AG08396 (cell line): ENCODE results near the gene PARD3B.
"Not testable (repeated sequence)": the region's sequence is repeated elsewhere in the genome, so short reads cannot be mapped to it uniquely, and the experiment has no call there.

Experiments
- DNase-seq: peaks from one replicate; pipeline ENCODE4 v3.0.0; 2012; ENCODE audit warnings: low spot score, mixed read lengths

The PARD3B gene

GRCh38 chr2:205471776-205472175 lies 926.5 kb downstream of the PARD3B start:
- no peak for DNase-seq

- no peak for DNase-seq
Observed at GRCh38 chr2:205473791-205474190, 928.5 kb downstream of the PARD3B start.

GRCh38 chr2:205474741-205475415 lies 929.6 kb downstream of the PARD3B start:
- DNase-seq: no peak

- no peak for DNase-seq
Observed at GRCh38 chr2:205475416-205475768, 930.1 kb downstream of the PARD3B start.

- no peak for DNase-seq
Observed at GRCh38 chr2:205477016-205477705, 931.9 kb downstream of the PARD3B start.

- no peak for DNase-seq
Observed at GRCh38 chr2:205481861-205482260, 936.6 kb downstream of the PARD3B start.

- DNase-seq: no peak
Observed at GRCh38 chr2:205482399-205483081, 937.3 kb downstream of the PARD3B start.

- no peak for DNase-seq
Observed at GRCh38 chr2:205483095-205483494, 937.8 kb downstream of the PARD3B start.

GRCh38 chr2:205484215-205484614 lies 938.9 kb downstream of the PARD3B start:
- DNase-seq: no peak

GRCh38 chr2:205484764-205485163 lies 939.5 kb downstream of the PARD3B start:
- no peak for DNase-seq

- not testable (repeated sequence) for DNase-seq
Observed at GRCh38 chr2:205493528-205493927, 948.3 kb downstream of the PARD3B start.

GRCh38 chr2:205494537-205495235 lies 949.4 kb downstream of the PARD3B start:
- no peak for DNase-seq

- no peak for DNase-seq
Observed at GRCh38 chr2:205495819-205496218, 950.5 kb downstream of the PARD3B start.

- no peak for DNase-seq
Observed at GRCh38 chr2:205496370-205496769, 951.1 kb downstream of the PARD3B start.

GRCh38 chr2:205496772-205497171 lies 951.5 kb downstream of the PARD3B start:
- DNase-seq: peak; percentile 46

GRCh38 chr2:205499006-205499405 lies 953.7 kb downstream of the PARD3B start:
- DNase-seq: no peak

GRCh38 chr2:205500065-205500464 lies 954.8 kb downstream of the PARD3B start:
- DNase-seq: no peak

- no peak for DNase-seq
Observed at GRCh38 chr2:205500951-205501350, 955.7 kb downstream of the PARD3B start.

- DNase-seq: no peak
Observed at GRCh38 chr2:205501826-205502225, 956.6 kb downstream of the PARD3B start.

GRCh38 chr2:205505371-205505770 lies 960.1 kb downstream of the PARD3B start:
- DNase-seq: no peak

- no peak for DNase-seq
Observed at GRCh38 chr2:205509655-205510054, 964.4 kb downstream of the PARD3B start.

- DNase-seq: no peak
Observed at GRCh38 chr2:205510345-205510744, 965.1 kb downstream of the PARD3B start.

GRCh38 chr2:205511221-205511620 lies 965.9 kb downstream of the PARD3B start:
- no peak for DNase-seq
